Right lung (tissue), 10 donors: ENCODE results near the gene UPK1B. TPM values are rescaled to one million over a fixed set of nuclear protein-coding genes. Genes with fewer than 3 reads are reported as not detected.
A peak's percentile ranks its signal among the peaks of the same experiment; 100 is the strongest.
"Not testable (repeated sequence)": the region's sequence is repeated elsewhere in the genome, so short reads cannot be mapped to it uniquely, and the experiment has no call there.

Source experiments
- DNase-seq, 2 donors: peaks; one replicate each; pipeline ENCODE4 v3.0.0-alpha.2; 2013
- long read RNA-seq, 8 donors: transcript quantifications; one replicate each; lab custom pipeline, GENCODE V29; 2026
- polyA plus RNA-seq, 5 donors: library from polyadenylated mRNA; unstranded; fragments of 120-200 nt; gene quantifications; one replicate each; pipeline versions ENCODE4 v1.2.1 to v1.2.3, GENCODE V29; 2013; ENCODE audit warnings: inconsistent platforms in 1 of 5, low replicate concordance in 1 of 5; ENCODE audit not compliant: insufficient read length in 5 of 5, insufficient read depth in 1 of 5

UPK1B gene
- polyA plus RNA-seq: under 1 TPM; 0.09 to 0.99 (median 0.31) TPM
- long read RNA-seq, donor 1: 0 reads
- long read RNA-seq, donor 2: 0 reads
- long read RNA-seq, donor 3: 0 reads
- long read RNA-seq, donor 4: 0 reads
- long read RNA-seq, donor 5, partial matches to known transcripts: 0 of 1 reads
- long read RNA-seq, donor 5, other reads (novel, unspliced or antisense): 0 of 1 reads
- long read RNA-seq, donor 6: 0 reads
- long read RNA-seq, donor 7: 0 reads
- long read RNA-seq, donor 8: 0 reads

DNA sequence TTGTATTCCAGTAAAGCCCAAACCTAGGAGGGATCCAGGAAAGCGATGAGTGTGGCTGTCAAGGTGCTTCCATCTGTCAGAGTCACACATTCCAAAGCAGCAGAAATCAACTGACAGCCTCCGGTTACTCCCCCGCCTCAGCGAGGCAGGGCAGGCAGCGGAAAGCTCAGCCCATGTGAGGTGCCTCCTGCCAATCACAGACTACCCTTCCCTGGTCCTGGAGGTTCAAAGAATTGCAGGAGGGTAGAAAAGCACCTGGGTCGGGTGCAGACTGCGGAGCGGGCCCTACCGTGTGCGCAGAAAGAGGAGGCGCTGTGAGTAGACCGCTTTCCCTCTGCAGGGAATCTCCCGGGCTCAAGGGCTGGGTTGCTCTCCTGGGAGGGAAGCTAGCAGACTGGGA lies at the start of gene UPK1B:
UPK1B (plus strand) TSS at position 274 of the 400 bp plus-strand sequence. CDS start 13,144 bp downstream, outside the sequence.
- no peak for DNase-seq

DNA sequence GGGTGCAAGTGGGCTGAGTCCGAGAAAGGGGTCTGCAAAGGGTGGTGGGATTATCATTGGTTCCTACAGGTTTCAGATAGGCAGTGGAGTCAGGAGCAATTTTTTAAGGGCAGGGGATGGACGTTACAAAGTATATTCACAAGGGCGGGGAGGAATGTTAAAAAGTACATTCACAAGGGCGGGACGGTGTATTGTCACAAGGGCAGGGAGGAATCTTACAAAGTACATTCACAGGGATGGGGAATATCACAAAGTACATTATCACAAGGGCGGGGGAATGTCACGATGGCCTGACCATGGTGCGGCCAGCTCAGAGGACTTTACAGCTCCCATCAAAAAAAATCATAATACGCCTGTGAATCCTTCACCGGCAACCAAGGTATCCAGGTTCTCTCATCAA lies 48.1 kb upstream of the UPK1B start:
- no peak for DNase-seq

DNA sequence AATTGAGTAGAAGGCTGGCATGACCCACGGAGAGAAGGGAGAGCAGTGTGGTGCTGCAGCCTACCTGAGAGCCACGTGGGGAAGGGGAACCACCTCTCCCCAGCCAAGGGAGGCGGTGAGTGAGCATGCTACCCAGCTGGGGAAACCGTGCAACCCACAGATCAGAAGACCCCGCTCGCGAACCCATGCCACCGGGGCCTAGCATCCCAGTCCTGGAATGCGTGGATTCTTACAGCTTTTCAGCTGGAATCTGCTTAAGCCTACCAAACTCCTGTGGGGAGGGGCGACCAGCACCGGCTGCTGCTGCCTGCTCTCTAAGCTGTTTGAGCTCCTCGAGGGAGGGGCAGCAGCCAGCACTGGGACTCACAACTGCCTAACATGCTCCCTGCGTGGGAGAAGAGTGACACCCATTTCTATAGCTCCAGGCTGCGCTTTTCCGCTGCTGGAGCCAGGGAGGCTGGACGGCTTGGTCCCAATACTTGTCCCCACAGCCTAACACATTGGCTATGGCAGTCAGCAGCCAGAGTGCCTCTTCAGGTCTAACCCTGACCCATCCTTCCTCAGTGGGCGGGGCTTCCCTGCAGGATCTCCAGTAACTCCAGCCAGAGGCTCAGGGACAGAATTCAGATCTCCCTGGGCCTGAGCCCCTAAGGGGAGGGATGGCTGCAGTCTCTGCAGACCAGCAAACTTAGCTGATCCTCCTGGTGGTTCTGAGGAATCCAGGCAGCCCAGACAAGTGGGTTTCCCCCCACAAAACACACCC lies 47.5 kb upstream of the UPK1B start:
- no peak for DNase-seq

DNA sequence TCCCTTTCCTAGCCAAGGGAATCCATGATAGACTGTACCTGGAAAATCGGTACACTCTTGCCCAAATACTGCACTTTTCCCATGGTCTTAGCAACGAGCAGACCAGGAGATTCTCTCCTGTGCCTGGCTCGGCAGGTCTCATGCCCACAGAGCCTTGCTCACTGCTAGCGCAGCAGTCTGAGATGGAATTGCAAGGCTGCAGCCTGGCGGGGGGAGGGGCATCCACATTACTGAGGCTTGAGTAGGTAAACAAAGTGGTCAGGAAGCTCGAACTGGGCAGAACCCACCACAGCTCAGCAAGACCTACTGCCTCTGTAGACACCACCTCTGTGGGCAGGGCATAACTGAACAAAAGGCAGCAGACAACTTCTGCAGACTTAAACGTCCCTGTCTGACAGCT lies 43.1 kb upstream of the UPK1B start:
- DNase-seq: not testable (repeated sequence)

DNA sequence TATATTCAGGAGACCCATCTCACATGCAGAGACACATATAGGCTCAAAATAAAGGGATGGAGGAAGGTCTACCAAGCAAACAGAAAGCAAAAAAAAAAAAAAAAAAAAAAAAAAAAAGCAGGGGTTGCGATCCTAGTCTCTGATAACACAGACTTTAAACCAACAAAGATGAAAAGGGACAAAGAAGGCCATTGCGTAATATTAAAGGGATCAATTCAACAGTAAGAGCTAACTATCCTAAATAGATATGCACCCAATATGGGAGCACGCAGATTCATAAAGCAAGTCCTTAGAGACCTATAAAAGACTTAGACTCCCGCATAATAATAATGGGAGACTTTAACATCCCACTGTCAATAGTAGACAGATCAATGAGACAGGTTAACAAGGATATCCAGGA lies 41.1 kb upstream of the UPK1B start:
- not testable (repeated sequence) for DNase-seq

DNA sequence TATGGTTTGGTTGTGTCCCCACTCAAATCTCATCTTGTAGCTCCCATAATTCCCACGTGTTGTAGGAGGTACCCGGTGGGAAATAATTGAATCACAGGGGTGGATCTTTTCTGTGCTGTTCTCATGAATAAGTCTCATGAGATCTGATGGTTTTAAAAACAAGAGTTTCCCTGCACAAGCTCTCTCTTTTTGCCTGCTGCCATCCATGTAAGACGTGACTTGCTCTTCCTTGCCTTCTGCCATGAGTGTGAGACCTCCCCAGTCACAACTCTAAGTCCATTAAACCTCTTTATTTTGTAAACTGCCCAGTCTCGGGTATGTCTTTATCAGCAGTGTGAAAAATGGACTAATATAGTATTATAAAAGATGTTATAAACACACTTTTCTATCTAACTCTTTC lies 34.0 kb upstream of the UPK1B start:
- not testable (repeated sequence) for DNase-seq

DNA sequence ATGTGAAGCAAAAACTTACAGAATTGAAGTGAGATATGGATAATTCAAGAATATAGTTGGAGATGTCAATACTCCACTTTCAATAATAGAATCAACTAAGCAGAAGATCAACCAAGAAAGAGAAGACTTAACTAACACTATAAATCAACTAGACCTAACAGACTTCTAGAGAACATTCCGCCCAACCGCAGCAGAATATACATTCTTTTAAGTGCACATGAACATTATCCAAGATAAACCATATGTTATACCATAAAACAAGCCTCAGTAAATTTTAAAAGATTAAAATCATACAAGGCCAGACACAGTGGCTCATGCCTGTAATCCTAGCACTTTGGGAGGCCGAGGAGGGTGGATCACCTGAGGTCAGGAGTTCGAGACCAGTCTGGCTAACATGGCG lies 32.9 kb upstream of the UPK1B start:
- DNase-seq: no peak

DNA sequence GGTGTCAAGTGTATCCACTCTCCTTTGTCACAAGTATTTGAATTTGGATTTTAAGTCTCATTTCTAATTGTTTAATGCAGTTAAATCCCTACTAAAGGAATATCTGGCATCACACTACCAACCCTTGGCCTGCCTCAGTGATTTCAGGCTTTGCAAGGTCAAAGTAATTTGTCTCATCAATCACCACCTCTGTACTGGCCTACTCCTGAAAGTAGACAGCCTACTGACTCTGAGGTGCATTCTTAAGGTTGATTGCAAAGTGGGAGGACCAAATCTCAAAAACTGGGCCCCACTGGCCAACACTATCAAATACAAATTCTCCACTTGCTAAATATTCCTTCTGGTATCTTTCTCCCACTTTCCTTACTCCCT lies 28.3 kb upstream of the UPK1B start:
- DNase-seq: no peak

DNA sequence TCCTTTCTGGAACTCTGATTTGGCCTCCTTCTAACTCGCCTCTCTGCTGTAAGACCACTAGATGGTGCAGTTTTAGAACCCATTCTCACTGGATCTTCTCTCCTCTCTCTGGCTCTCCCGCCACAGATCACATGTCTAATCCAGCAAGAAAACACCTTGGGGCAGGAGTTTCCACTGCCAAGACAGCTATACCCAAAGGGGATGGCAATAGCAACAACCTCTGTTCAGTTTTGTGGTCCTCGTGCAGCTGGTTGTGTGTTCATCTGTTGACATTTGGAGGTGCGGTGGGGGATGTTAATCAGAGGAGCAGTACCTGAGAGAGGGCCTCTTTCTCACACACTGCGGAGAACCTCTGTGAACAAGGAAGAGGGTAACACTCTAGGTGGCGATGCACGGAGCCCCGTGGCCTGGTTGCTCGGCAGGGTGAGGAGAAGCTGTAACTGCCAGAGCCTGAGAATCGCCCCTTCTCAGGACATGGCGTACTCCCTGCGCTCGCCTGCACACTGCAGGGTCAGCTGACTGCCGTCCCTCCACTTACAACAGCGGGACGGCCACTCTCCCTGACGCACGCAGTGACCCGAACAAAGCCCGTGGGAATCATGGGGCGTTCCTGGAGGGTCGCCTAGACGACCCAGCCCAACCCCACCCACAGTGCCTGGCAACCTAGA lies 27.8 kb upstream of the UPK1B start, which contains the start of gene TEX55:
TEX55 (plus strand) TSS at position 666 of the 668 bp plus-strand sequence. CDS start 25 bp downstream, outside the sequence.
- peak in 1 of 2 donors; percentile 11 for DNase-seq

DNA sequence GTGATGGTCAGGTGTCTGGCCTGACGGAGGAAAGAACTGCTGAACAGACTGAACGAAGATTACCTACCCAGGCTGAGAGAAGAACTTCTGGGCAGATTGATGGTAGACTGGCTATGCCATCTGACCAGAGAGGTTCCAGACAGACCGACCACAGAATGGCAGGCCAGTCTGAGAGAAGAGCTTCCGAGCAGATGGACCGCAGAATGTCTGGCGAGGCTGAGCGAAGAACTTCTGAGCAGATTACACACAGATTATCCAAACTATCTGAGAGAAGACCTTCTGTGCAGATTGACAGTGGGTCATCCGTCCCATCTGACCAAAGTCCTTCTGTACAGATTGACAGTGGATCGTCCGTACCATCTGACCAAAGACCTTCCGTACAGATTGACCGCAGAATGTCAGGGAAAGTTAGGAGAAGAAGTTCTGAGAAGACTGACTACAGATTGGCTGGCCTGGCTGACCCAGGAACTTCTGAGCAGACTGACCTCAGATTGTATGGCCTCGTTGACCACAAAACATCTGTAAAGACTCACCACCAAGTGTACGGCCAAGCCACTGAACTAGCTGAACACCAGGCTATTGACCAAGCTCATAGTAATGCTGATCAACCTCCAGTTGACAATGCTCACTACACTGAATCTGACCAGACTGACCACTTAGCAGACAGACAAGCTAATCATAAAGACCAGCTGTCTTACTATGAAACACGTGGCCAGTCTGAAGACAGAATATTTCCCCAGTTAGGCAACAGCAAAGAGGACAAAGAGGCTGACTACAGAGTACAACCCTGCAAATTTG lies 26.6 kb upstream of the UPK1B start:
- DNase-seq: no peak

DNA sequence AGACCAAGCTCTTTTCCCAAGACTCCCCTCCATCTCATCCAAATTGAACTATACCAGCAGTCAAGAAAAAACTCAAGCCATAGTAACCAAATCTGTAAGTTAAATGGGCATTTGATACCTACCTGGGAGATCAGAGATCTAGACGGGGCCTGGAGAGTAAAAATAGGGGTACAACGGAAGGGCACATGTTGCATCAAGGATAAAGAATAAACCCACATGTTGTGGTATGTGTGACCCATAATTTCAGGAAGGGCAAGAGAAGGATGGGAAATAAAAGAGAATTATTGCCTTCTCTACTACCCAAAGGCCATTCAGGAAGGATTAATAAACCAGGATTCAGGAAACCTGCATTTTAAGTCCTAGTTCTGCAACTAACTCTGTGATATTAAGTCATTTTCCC lies 25.9 kb upstream of the UPK1B start:
- DNase-seq: no peak

DNA sequence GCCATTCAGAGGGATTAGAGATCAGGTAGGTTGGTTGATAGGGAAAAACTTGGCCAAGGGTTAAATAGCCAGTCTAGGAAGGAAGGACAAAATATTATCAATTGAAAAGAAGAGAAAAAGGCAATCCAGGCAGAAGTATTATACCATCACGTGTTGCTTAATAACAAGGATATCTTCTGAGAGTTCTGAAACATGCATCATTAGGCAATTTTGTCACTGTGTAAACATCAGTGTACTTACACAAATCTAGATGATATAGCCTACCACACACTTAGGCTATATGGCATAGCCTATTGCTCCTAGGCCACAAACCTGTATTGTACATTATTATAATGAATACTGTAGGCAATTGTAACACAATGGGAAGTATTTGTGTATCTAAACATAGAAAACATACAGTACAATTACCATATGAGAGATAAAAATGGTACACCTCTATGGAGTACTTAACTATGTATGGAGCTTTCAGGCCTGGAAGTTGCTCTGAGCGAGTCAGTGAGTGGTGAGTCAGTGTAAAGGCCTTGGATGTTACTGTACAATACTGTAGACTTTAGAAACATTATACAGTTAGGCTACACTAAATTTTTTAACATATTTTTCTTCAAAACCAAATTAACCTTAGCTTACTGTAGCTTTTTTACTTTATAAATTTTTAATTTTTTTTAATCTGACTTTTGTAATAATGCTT lies 24.8 kb upstream of the UPK1B start:
- DNase-seq: no peak

DNA sequence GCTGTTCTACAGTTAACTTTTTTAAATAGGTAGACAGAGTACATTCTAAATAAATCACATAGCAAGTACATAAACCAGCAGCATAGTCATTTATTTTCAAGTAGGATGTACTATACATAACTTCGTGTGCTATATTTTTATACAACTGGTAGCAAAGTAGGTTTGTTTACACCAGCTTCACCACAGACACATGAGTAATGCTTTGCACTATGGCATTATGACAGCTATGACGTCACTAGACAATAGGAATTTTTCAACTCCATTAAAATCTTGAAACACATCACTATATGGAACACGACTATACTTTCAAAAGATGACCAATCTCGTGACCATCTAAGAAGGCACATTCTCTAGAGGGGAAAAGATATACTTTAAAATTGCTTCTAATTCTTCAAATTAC lies 23.9 kb upstream of the UPK1B start:
- no peak for DNase-seq

DNA sequence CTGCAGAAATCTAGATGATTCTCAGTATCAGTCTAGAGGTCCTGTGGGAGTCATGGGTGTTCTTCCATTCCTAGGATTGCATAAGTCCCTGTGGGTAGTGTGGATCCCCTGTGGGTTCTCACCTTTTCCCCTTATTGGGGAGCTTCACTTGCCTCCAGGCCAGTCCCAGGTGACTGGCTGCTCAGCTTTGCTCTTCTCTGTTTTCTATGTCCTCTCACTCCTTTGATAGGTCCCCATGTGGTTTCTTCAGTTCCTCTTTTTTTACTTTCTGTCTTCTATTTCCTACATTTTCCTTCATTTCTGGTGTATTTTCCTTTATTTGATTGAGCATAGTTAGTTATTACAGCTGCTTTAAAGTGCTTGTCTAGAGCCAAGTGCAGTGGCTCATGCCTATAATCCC lies 16.5 kb upstream of the UPK1B start:
- no peak for DNase-seq

DNA sequence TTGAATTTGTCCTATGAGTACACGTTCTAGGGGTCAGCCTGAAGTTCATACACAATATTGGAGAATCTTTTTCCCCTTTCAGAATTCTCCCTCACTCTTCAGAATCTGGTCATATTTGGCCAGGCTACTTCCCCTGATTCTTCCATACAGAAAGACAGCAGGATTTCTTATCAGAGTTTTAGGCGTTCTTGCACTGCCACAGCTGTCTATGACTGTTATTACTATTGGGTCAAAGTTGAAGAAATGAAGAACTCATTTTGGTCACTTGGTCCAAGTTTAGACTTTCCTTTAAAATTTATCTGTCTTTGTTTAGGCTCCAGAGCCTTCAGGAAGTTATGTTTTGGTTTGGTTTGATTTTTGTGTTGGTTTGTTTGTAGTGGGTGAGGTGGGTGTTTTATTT lies 15.4 kb upstream of the UPK1B start:
- DNase-seq: no peak

DNA sequence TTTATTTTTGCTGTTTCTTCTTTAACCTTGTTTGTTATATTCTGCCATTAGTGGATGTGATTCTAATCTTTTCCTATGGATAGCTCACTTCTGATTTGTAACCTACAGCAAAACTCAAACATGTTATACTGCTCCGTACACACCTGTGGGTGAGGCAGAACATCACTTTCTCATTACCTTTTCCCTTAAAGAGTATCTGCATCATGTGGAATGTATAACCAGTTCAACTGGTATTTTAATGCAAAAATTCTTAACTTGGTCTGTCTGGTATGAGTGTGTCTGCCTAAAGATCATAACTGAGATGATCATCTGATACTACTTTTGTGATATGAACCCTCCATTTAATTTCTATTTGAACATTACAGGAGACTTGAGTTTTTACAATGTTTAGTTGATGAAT lies 13.0 kb upstream of the UPK1B start:
- DNase-seq: no peak

DNA sequence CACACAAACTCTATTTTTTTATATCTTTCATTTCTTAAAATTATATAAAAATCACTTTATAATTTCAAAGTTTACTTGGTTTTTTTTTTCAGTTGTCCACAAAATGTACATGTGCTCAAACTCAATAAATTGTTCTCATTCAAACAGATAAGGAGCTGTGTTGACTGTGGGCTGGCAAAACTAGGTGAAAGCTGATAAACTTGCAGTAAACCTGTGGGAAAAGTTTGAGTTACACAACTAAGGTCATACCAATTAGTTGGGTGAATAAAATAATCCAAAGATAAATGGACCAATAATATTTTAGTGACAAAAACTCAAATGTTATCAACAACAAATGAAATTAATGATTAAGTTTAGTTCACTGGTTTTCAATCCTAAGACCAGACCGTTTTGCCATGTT lies 12.6 kb upstream of the UPK1B start:
- DNase-seq: no peak

DNA sequence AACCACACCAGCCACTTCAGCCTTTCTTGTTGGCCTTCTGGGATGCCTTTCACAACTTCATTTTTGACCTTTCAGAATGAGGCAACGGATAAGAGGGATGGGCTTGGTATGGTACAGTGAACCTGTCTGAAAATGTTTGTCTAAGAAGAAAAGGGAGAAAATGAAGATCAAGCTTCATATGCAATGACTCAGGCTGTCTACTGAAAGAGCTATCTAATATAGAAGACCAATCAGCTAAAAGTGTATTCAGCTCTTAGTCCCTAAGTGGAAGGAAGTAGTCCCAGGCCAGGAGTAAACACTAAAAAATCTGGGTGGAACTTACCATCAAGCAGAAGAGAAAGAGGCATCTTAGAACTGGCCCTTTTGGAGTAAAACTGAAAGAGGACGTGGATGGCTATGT lies 12.2 kb upstream of the UPK1B start:
- no peak for DNase-seq

DNA sequence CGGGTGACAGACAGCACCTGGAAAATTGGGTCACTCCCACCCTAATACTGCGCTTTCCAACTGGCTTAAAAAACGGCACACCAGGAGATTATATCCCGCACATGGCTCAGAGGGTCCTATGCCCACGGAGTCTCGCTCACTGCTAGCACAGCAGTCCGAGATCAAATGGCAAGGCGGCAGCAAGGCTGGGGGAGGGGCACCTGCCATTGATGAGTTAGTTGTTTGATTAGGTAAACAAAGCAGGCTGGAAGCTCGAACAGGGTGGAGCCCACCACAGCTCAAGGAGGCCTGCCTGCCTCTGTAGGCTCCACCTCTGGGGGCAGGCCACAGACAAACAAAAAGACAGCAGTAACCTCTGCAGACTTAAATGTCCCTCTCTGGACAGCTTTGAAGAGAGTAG lies 8.7 kb upstream of the UPK1B start:
- DNase-seq: not testable (repeated sequence)

DNA sequence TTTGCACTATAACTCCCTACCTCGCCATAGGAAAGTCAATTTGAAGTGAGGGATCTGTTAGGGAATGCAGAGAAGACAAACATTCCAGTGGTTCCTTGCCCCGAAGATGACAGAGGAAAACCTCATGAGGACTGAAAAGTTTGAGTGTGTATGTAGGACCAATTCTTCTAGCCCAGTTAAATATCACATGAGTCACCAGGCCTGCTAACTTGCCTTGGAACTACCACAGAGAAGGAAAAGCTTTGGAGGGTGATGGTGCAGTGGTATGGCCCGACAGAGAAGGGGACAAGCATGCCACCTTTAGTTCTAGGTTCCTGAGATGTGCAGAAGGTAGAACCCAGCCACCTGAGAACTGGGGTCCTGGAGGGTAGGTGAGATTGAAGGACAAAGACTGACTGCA lies 2.6 kb upstream of the UPK1B start:
- DNase-seq: no peak
